ENCODE data around the gene C6orf62. TPM values are rescaled to one million over a fixed set of nuclear protein-coding genes. Genes with fewer than 3 reads are reported as not detected.

The C6orf62 gene
- total and polyA plus RNA-seq, 8 donors = 29.5 to 87.1 (median 39.1) TPM

GRCh38 chr6:24691550-24691949 lies 27.4 kb downstream of the C6orf62 start:
- WGBS, 5 donors = 69 to 85% (median 81%) methylated on average over 3 of the region's 3 CpGs
- no peaks in the 10 kb centered on the region for H3K27me3 ChIP-seq
- DNase-seq = no peak
- peaks cover 0 to 14% (median 2%) of the 10 kb centered on the region in 4 donors for H3K36me3 ChIP-seq
- no peak overlapping the region for H3K27ac ChIP-seq
- no peaks in the 10 kb centered on the region for H3K9me3 ChIP-seq
- intact Hi-C loops (cut with DNase I; ENCODE audit: low total_unique reads) = loop anchor here (5.0 kb wide), 1 partner anchor 109 kb away; no protein-coding TSS in a partner anchor
- no peak overlapping the region for H3K4me3 ChIP-seq
- peaks cover 0 to 9% (median 3%) of the 10 kb centered on the region in 4 donors for H3K4me1 ChIP-seq
- TF ChIP-seq POLR2AphosphoS5 (IDR thresholded peaks at IDR 0.05) (no peak), EP300 (IDR thresholded peaks at IDR 0.05) (no peak), CTCF (IDR thresholded peaks at IDR 0.05) (no peak), POLR2A (IDR thresholded peaks at IDR 0.05) (no peak)

GRCh38 chr6:24690593-24690992 lies 28.4 kb downstream of the C6orf62 start:
- TF ChIP-seq POLR2AphosphoS5 (IDR thresholded peaks at IDR 0.05) (no peak), POLR2A (IDR thresholded peaks at IDR 0.05) (no peak), CTCF (IDR thresholded peaks at IDR 0.05) (no peak), EP300 (IDR thresholded peaks at IDR 0.05) (no peak)
- Histone ChIP-seq H3K4me1 (peaks cover 0 to 5% (median 3%) of the 10 kb centered on the region in 4 donors), H3K27ac (no peak overlapping the region), H3K9me3 (no peaks in the 10 kb centered on the region), H3K4me3 (no peak overlapping the region), H3K36me3 (peaks cover 0 to 14% (median 2%) of the 10 kb centered on the region in 4 donors), H3K27me3 (no peaks in the 10 kb centered on the region)
- no peak for DNase-seq
- WGBS, 5 donors = 18 to 67% (median 41%) methylated on average over 1 of the region's 1 CpG
- intact Hi-C loops (cut with DNase I; ENCODE audit: low total_unique reads) = loop anchor here (5.0 kb wide), 1 partner anchor 108 kb away; no protein-coding TSS in a partner anchor

DNA sequence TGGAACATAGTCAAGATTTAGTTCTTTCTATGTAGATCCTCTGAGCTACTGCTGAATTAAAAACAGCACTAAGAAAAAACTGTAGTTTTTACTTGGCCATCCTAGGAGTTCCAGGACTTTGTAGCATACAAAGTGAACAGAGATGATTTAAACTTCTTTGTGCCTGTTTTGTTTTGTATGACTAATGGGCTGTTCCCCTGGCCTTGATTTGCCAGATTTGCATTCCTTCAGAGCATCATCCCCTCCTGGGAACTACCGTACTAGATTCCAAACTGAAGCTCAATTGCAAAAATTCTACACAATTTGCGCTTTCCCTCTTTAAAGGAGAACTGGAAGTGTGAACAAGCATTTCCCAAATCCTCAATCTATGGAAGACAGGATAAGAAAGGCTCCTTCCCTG lies 29.0 kb downstream of the C6orf62 start:
- no peaks in the 10 kb centered on the region for H3K27me3 ChIP-seq
- WGBS, 5 donors = 83 to 91% (median 89%) methylated on average over 2 of the region's 2 CpGs
- H3K9me3 ChIP-seq = no peaks in the 10 kb centered on the region
- peaks cover 0 to 14% (median 2%) of the 10 kb centered on the region in 4 donors for H3K36me3 ChIP-seq
- no peak overlapping the region for H3K4me3 ChIP-seq
- TF ChIP-seq CTCF (IDR thresholded peaks at IDR 0.05) (no peak), POLR2AphosphoS5 (IDR thresholded peaks at IDR 0.05) (no peak), POLR2A (IDR thresholded peaks at IDR 0.05) (no peak), EP300 (IDR thresholded peaks at IDR 0.05) (no peak)
- DNase-seq = no peak
- intact Hi-C loops (cut with DNase I; ENCODE audit: low total_unique reads) = loop anchor here (5.0 kb wide), 1 partner anchor 108 kb away; no protein-coding TSS in a partner anchor
- no peak overlapping the region for H3K27ac ChIP-seq
- H3K4me1 ChIP-seq = peaks cover 0 to 5% (median 0%) of the 10 kb centered on the region in 4 donors

GRCh38 chr6:24686946-24687345 lies 32.0 kb downstream of the C6orf62 start:
- Histone ChIP-seq H3K27ac (no peak overlapping the region), H3K4me3 (no peak overlapping the region), H3K9me3 (no peaks in the 10 kb centered on the region), H3K4me1 (peaks cover 0 to 5% (median 0%) of the 10 kb centered on the region in 4 donors), H3K36me3 (peaks cover 0 to 14% (median 2%) of the 10 kb centered on the region in 4 donors), H3K27me3 (no peaks in the 10 kb centered on the region)
- no peak for DNase-seq
- no peak for TF ChIP-seq POLR2AphosphoS5 (IDR thresholded peaks at IDR 0.05)
- TF ChIP-seq CTCF (IDR thresholded peaks at IDR 0.05) = no peak
- no peak for TF ChIP-seq EP300 (IDR thresholded peaks at IDR 0.05)
- TF ChIP-seq POLR2A (IDR thresholded peaks at IDR 0.05) = no peak
- WGBS, 5 donors = 78 to 95% (median 90%) methylated on average over 4 of the region's 4 CpGs
- intact Hi-C loops (cut with DNase I; ENCODE audit: low total_unique reads) = no loop called here

Data from stomach (tissue), 9 donors.